Mucosa of descending colon (tissue), 3 donors: ENCODE measurements around the gene TMEM179B. TPM values are rescaled to one million over a fixed set of nuclear protein-coding genes. Genes with fewer than 3 reads are reported as not detected.
A peak's percentile ranks its signal among the peaks of the same experiment; 100 is the strongest.
"Not testable (repeated sequence)": the region's sequence is repeated elsewhere in the genome, so short reads cannot be mapped to it uniquely, and the experiment has no call there.

Source experiments
- ATAC-seq: fragments of 200-7000 bp; cut with Tn5 transposase; one replicate; pipeline ENCODE4 v1.9.1; 2020; ENCODE audit warnings: mild to moderate bottlenecking, moderate library complexity
- DNase-seq, 3 donors: peaks; one replicate each; pipeline ENCODE4 v3.0.0-alpha.2; 2020
- H3K36me3 ChIP-seq: fragments of 200-600 bp; one replicate; pipeline ENCODE4 v1.8.0; 2021; ENCODE audit warnings: low read depth, mild to moderate bottlenecking
- H3K4me1 ChIP-seq: fragments of 200-600 bp; one replicate; pipeline ENCODE4 v1.8.0; 2021; ENCODE audit warnings: low read depth, mild to moderate bottlenecking
- H3K4me3 ChIP-seq: fragments of 200-600 bp; one replicate; pipeline ENCODE4 v1.8.0; 2021; ENCODE audit warnings: mild to moderate bottlenecking
- H3K9me3 ChIP-seq: fragments of 200-600 bp; one replicate; pipeline ENCODE4 v1.8.0; 2021; ENCODE audit warnings: mild to moderate bottlenecking
- intact Hi-C, 2 donors: fragments of 100-400 bp; cut with DNase I in 1 of 2; cut with micrococcal nuclease in 1 of 2; formaldehyde crosslinking; loops; one replicate each; pipeline versions ENCODE4 v1.11.0 to v1.11.1; 2022; cut with DNase I, micrococcal nuclease
- long read RNA-seq, 2 donors: library from polyadenylated mRNA; unstranded; transcript quantifications; one replicate each; pipeline ENCODE4 v2.0.0, GENCODE V29; 2019 to 2021
- total RNA-seq, 3 donors: library from RNA; stranded (reverse); fragmentation: NEBNext Ultra II Directional in 2 of 3; extraction: Animal tissue kit (Norgen Biotek cat#: 25700) in 2 of 3; gene quantifications; one replicate each; pipeline versions ENCODE4 v1.2.1 to v1.2.4, GENCODE V29; 2021 to 2023
- TF ChIP-seq, protein P1 (sequence below): fragments of 200-600 bp; IDR thresholded peaks from one replicate; pipeline ENCODE4 v1.8.0; 2022; ENCODE audit warnings: antibody characterized with exemption, mild to moderate bottlenecking
- donor health status: DM: no; HTN: no; CAD: no; lungs with moderate emphysema.
- donor health status: DM: no; HTN: no; CAD: no.
- donor health status: DM: no; HTN: yes; CAD: no.

Gene TMEM179B, protein sequence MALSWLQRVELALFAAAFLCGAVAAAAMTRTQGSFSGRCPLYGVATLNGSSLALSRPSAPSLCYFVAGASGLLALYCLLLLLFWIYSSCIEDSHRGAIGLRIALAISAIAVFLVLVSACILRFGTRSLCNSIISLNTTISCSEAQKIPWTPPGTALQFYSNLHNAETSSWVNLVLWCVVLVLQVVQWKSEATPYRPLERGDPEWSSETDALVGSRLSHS
- total RNA-seq, result 10 to 100 TPM; 39.8 to 62.2 (median 54.0) TPM
- long read RNA-seq, donor 1, transcript TMEM179B-201 (5 exons, 1,023 nt), result major isoform, 36 of 47 reads
- long read RNA-seq, donor 1, partial matches to known transcripts, result 2 of 47 reads
- long read RNA-seq, donor 1, other reads (novel, unspliced or antisense), result 4 of 47 reads
- long read RNA-seq, donor 2, transcript TMEM179B-201 (5 exons, 1,023 nt), result major isoform, 60 of 71 reads
- long read RNA-seq, donor 2, partial matches to known transcripts, result 1 of 71 reads
- long read RNA-seq, donor 2, other reads (novel, unspliced or antisense), result 9 of 71 reads

DNA sequence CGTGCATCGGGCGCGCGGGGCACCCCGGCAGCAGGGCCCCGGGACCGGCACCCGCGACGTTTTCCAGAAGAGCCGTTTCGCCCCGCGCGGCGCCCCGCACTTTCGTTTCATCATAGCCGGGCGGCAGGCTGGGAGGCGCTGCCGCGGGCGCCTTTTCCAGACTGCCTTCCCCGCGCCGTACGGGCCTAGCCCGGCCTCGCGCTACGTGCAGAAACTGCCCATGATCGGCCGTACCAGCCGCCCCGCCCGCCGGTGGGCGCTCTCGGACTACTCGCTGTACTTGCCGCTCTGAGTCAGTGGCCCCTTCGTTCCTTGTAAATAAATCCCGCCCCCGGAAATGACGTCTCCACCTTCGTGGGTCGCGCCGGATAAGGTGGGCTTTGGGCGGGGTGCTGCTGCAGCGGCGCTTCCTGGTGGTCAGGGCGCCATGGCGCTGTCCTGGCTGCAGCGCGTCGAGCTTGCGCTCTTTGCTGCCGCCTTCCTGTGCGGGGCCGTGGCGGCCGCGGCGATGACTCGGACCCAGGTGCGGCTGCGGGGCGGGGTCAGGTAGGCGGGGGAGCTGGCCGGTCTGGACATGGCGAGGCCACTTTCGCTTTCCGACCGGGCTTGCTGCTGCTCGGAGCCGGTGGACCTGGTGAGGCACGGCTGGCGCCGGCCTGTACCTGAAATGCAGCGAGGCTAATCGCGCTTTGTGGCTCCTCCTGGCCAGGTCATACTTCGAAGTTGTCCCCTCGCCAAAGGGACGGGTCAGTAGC, at the start of gene TMEM179B:
Gene TMEM179B, plus strand, starts transcription at position 398 of the 755 bp plus-strand sequence. Its CDS starts 30 bp downstream, at position 428.
- DNase-seq (peak; percentile 96 to 100 (median 98)), ATAC-seq (peak; percentile 87)
- H3K36me3 ChIP-seq, result no peaks in the 10 kb centered on the region
- intact Hi-C loops, result loop anchor here in 1 of 2 donors (2.0 kb wide), 1 partner anchor 76 kb away; no protein-coding TSS in a partner anchor
- H3K4me3 ChIP-seq, result peak within 1 kb of the TSS; percentile 98
- TF ChIP-seq, protein P1, sequence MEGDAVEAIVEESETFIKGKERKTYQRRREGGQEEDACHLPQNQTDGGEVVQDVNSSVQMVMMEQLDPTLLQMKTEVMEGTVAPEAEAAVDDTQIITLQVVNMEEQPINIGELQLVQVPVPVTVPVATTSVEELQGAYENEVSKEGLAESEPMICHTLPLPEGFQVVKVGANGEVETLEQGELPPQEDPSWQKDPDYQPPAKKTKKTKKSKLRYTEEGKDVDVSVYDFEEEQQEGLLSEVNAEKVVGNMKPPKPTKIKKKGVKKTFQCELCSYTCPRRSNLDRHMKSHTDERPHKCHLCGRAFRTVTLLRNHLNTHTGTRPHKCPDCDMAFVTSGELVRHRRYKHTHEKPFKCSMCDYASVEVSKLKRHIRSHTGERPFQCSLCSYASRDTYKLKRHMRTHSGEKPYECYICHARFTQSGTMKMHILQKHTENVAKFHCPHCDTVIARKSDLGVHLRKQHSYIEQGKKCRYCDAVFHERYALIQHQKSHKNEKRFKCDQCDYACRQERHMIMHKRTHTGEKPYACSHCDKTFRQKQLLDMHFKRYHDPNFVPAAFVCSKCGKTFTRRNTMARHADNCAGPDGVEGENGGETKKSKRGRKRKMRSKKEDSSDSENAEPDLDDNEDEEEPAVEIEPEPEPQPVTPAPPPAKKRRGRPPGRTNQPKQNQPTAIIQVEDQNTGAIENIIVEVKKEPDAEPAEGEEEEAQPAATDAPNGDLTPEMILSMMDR, result peak; percentile 44
- peaks cover 35% of the 10 kb centered on the region for H3K4me1 ChIP-seq
- H3K9me3 ChIP-seq, result no peaks in the 10 kb centered on the region

DNA sequence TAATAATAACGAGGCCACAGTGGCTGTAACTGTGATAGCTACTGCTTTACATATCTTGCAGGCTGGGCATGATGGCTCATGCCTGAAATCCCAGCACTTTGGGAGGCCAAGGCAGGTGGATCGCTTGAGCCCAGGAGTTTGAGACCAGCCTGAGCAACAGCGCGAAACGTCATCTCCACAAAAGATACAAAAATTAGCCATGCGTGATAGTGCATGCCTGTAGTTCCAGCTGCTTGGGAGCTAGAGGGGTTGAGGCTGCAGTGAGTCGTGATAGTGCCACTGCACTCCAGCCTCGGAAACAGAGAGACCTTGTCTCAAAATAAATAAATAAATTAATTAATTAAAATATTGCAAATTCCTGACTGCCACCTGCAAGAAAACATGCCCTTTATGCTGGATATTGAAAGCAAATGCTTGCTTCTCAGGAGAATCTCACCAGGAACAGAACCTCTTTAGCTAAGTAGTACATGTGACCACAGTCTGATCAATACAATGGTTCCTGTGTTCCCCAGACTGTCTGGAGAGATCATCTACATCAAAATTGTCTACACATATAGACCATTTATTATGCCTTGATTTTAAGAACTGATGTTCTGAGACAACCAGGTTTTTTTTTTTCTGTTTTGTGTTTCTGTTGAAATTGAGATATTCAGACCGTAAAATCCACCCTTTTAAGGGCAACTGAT, 39.6 kb upstream of the TMEM179B start:
- TF ChIP-seq, protein P1, result no peak
- DNase-seq (no peak), ATAC-seq (no peak)
- Histone ChIP-seq H3K9me3 (no peaks in the 10 kb centered on the region), H3K4me1 (peaks cover 2% of the 10 kb centered on the region), H3K4me3 (no peak overlapping the region), H3K36me3 (no peaks in the 10 kb centered on the region)
- intact Hi-C loops, result no loop called here

DNA sequence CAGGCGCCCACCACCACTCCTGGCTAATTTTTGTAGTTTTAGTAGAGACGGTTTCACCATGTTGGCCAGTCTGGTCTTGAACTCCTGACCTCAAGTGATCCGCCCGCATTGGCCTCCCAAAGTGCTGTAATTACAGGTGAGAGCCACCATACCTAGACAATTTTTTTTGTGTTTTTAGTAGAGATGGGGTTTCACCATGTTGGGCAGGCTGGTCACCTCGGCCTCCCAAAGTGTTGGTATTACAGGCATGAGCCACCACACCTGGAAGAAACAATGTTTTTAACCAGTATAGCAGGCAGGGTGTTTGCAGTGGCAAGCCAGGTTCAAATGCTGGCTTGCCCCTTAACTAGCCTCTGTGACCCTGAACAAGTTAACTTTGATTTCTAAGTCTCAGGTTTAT, 37.3 kb upstream of the TMEM179B start:
- H3K4me3 ChIP-seq, H3K9me3 ChIP-seq, intact Hi-C loops, H3K36me3 ChIP-seq, DNase-seq, ATAC-seq: not testable (repeated sequence)
- H3K4me1 ChIP-seq, result peaks cover 13% of the 10 kb centered on the region

DNA sequence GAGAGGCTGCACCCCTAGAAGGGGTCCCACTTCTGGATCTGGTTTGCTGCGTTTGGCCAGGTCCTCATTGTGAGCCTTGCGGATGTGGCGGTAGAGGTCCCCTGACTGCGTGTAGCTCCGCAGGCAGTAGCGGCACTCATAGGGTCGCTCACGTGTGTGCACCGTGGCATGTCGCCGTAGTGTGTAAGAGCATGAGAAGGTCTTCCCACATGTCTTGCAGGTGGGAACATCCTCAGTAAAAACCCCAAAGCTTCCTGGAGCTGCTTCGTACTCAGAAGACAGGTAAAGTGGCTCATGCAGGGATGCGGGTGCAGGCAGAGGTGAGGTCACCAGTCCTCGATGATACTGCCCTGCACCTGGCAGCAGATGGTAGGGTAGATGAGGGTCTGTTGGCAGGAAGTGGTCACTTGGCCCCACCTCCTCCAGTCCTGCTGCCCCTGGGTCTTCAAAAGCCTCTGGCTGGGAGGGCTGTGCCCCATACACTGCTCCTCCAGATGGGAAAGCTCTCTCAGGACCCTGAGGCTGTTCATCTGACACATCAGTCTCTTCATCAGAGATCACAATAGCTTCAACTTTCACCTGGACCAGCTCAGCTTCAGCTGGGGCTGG, 34.9 kb upstream of the TMEM179B start:
- ATAC-seq (no peak), DNase-seq (peak in 1 of 3 donors; percentile 37)
- H3K4me3 ChIP-seq, result no peak overlapping the region
- TF ChIP-seq, protein P1, result no peak
- intact Hi-C loops, result no loop called here
- no peaks in the 10 kb centered on the region for H3K9me3 ChIP-seq
- H3K36me3 ChIP-seq, result no peaks in the 10 kb centered on the region
- H3K4me1 ChIP-seq, result peaks cover 13% of the 10 kb centered on the region

DNA sequence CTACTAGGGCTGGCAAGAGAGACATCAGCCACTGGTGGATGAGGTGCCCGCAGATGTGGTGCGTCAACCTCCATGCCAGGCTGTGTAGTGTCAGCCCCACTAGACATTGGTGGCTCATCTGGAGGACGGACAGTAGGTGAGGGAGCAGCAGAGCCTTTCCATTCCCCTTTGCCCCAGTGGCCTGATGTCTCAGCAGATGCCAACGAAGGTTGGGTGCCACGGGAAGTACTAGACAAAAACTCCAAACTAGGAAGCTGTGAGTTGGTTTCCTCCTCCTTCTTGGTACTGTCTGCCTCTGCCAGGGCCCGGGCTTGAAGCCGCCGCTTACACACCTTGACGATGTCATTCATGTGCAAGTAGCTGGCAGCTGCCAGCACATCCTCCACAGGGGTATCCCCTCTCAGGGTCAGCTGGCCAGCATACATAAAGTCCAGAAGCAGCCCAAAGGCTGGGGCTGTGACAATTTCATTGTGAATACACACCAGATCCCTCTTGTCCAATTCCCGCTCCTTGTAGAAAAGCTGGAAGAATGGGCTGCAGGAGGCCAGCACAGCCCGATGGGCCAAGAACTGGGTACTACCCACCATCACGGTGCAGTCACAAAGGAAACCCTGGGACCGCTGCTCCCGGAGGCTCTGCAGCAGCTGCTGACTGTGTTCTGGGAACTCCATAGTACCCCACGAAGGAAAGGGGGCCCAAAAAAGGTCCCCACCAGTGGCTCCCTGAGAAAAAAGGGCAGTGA, 34.0 kb upstream of the TMEM179B start:
- Histone ChIP-seq H3K4me3 (peak overlapping the region; percentile 16), H3K9me3 (no peaks in the 10 kb centered on the region), H3K36me3 (no peaks in the 10 kb centered on the region), H3K4me1 (peaks cover 13% of the 10 kb centered on the region)
- TF ChIP-seq, protein P1, result no peak
- intact Hi-C loops, result no loop called here
- ATAC-seq (no peak), DNase-seq (peak; percentile 28 to 54 (median 41))
